Neural crest cell (in vitro differentiated cells): ENCODE data around the gene SKIDA1. TPM values are rescaled to one million over a fixed set of nuclear protein-coding genes. Genes with fewer than 3 reads are reported as not detected.

Source experiments
- DNase-seq: peaks from one replicate; pipeline ENCODE4 v3.0.0; 2021; ENCODE audit warnings: low read depth, mixed read lengths, low spot score
- H3K27ac Mint-ChIP-seq: one replicate; pipeline ENCODE4 v1.8.0; 2021; ENCODE audit warnings: mild to moderate bottlenecking, mixed read lengths; ENCODE audit not compliant: unreplicated experiment
- H3K27me3 Mint-ChIP-seq: 2 replicates; pipeline ENCODE4 v1.8.0; 2021; ENCODE audit warnings: low read depth, mild to moderate bottlenecking, mixed read lengths
- H3K36me3 Mint-ChIP-seq: 2 replicates; pipeline ENCODE4 v1.8.0; 2021; ENCODE audit warnings: low read depth, mild to moderate bottlenecking, mixed read lengths
- H3K4me1 Mint-ChIP-seq: 2 replicates; pipeline ENCODE4 v1.8.0; 2021; ENCODE audit warnings: mixed read lengths
- H3K4me3 Mint-ChIP-seq: one replicate; pipeline ENCODE4 v1.8.0; 2021; ENCODE audit warnings: mild to moderate bottlenecking, mixed read lengths
- H3K9me3 Mint-ChIP-seq: 2 replicates; pipeline ENCODE4 v1.8.0; 2021; ENCODE audit warnings: mixed read lengths
- total RNA-seq: library from RNA; stranded (reverse); gene quantifications from 2 replicates; pipeline ENCODE4 v1.2.1, GENCODE V29; 2021
- TF ChIP-seq, protein P1 (sequence below): fragments of 200-600 bp; sonication (generic); conservative IDR thresholded peaks from 2 replicates; pipeline ENCODE4 v1.5.0; 2021; ENCODE audit warnings: antibody characterized with exemption, mild to moderate bottlenecking

Gene SKIDA1
- total RNA-seq, 1 donor from 2014 or later: 53.0 TPM

DNA sequence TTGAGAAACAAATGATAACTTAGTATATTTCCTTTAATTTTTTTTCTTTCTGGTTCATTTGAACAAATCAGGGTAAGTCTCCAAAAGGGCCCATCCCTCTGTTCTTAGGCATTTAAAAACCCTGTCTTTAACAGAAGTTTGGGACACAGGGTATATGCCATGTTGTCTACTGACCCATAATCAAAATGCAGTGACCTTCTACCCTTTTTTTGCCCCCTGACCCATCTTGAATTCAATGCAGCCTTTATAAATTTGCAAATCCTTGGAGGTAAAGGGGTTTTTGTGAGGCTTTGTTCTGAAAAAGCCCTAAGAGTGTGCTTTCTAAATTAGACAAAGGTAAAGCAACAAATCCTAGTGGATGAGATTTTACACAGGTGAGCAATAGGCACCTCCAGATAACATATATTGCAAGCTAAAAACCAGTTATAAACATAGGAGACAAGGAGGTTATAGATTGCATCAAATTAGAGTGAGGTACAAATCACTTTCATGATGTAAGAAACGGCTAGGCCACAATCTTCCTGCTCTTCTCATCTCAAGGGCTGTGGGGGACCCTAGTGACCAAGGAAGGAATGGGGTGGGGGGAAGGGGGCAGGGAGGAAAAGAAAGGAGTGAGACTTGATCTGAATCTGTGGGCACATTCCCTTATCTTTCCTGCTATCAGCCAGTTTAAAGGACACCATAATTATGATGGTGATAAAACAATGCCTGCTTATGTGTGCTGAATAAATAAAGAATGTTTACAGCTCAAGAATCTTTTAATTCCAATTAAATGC lies 2.7 kb downstream of the SKIDA1 start:
- peak overlapping the region; percentile 95 for H3K27ac Mint-ChIP-seq
- peak overlapping the region; percentile 91 for H3K4me3 Mint-ChIP-seq
- peaks cover 18% of the 10 kb centered on the region for H3K27me3 Mint-ChIP-seq
- peaks cover 2% of the 10 kb centered on the region for H3K36me3 Mint-ChIP-seq
- DNase-seq: no peak
- H3K9me3 Mint-ChIP-seq: no peaks in the 10 kb centered on the region
- peaks cover 79% of the 10 kb centered on the region for H3K4me1 Mint-ChIP-seq
- TF ChIP-seq, protein P1, sequence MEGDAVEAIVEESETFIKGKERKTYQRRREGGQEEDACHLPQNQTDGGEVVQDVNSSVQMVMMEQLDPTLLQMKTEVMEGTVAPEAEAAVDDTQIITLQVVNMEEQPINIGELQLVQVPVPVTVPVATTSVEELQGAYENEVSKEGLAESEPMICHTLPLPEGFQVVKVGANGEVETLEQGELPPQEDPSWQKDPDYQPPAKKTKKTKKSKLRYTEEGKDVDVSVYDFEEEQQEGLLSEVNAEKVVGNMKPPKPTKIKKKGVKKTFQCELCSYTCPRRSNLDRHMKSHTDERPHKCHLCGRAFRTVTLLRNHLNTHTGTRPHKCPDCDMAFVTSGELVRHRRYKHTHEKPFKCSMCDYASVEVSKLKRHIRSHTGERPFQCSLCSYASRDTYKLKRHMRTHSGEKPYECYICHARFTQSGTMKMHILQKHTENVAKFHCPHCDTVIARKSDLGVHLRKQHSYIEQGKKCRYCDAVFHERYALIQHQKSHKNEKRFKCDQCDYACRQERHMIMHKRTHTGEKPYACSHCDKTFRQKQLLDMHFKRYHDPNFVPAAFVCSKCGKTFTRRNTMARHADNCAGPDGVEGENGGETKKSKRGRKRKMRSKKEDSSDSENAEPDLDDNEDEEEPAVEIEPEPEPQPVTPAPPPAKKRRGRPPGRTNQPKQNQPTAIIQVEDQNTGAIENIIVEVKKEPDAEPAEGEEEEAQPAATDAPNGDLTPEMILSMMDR: no peak

DNA sequence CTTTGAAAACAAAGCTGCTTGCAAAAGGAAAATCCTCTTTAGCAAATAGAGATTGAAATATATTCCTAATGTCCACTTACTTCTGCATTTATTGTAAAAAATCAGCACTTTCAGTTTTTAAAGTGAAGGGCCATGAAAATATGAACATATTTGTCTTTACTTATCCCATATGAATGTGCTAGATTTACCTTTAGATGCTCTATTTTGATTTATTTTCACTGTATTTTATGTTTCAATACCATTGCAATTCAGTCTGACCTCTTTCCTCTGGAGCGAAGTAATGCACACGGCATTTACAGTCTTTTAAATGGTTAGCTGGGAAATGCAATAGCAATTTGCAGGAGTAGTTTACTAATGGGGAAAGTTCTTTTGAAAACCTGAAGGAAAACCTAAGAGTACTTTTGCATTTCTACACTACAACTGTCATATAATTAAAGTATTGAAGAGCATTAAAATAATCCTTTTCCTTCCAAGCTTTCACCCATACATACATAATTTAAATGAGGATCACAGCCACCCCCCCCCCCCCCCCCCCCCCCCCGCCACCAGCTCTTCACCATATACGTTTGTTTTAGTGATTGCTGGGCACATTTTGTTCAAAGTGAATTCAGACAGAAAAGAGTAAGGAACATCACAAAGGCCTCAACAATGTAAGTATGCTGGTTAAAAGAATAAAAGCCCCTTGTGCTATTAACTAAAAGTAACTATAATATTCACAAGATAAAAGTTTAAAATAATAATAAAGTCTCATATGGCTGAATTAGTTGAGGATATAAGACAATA lies 3.5 kb downstream of the SKIDA1 start:
- H3K27me3 Mint-ChIP-seq: peaks cover 21% of the 10 kb centered on the region
- peaks cover 78% of the 10 kb centered on the region for H3K4me1 Mint-ChIP-seq
- H3K9me3 Mint-ChIP-seq: no peaks in the 10 kb centered on the region
- TF ChIP-seq, protein P1: no peak
- peak overlapping the region; percentile 95 for H3K4me3 Mint-ChIP-seq
- H3K27ac Mint-ChIP-seq: peak overlapping the region; percentile 51
- H3K36me3 Mint-ChIP-seq: peaks cover 5% of the 10 kb centered on the region
- no peak for DNase-seq

DNA sequence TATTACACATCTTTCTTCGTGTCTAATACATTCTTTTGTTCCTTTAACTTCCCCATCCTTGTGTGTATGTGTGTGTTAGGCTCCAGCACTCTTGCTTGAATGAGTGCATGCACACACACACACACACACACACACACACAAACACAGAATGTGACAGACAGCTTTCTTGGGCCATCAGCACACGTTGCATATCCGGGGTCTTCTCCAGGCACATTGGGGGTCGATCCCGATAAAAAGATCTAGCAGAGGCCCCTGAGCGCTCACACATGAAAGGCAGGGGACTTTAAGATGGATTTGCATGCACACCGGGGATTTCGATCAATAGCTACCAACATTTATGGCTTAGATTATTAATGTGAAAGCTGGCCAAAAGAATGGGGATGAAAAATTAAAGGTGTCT lies 4.5 kb downstream of the SKIDA1 start:
- DNase-seq: no peak
- TF ChIP-seq, protein P1: no peak
- Mint-ChIP-seq H3K27me3 (peaks cover 22% of the 10 kb centered on the region), H3K27ac (peak overlapping the region; percentile 45), H3K4me3 (peak overlapping the region; percentile 95), H3K36me3 (peaks cover 7% of the 10 kb centered on the region), H3K9me3 (no peaks in the 10 kb centered on the region), H3K4me1 (peaks cover 79% of the 10 kb centered on the region)

DNA sequence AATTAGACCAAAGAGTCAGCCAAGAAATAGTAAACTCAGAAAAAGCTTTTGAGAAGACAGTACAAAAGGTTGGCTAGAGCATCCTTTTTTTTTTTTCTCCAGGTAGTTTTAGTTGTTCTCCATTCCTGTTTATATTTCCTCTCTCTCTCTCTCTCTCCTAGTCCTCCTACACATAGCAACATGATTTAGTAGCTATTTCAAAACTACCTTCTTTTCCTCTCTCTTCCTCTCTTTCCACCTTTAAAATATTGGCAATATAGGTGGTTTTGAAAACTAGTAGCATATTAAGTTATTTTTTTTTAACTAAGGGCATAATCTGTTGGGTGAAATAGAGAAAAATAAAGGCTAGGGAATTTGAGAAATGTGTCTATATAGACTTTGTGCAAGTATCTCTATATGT lies 5.0 kb downstream of the SKIDA1 start:
- peaks cover 11% of the 10 kb centered on the region for H3K36me3 Mint-ChIP-seq
- H3K27ac Mint-ChIP-seq: peak overlapping the region; percentile 73
- peaks cover 82% of the 10 kb centered on the region for H3K4me1 Mint-ChIP-seq
- peak overlapping the region; percentile 95 for H3K4me3 Mint-ChIP-seq
- H3K9me3 Mint-ChIP-seq: no peaks in the 10 kb centered on the region
- TF ChIP-seq, protein P1: no peak
- no peak for DNase-seq
- peaks cover 21% of the 10 kb centered on the region for H3K27me3 Mint-ChIP-seq

DNA sequence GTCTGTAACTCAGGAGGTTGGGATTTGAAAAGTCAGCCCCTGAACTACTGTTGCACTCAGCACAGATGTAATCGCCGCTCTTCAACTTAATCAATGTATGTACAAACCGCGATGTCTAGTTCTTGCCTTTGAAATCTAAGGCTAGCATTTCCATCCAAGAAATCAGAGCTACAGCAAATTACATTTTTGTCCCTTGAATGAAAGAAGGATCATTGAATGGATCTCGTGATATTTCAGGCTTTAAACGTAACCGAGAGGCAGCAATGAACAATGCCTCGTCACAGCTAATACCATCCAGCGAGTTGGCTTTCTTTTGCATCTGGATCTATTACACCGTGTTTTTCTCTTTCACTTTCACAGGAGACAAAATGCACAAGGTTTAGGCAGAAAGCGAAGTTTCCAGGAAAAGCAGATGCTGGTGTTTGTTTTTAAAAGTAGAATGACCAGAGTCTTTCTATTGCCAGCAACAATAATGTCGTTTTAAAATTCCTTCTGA lies 5.5 kb downstream of the SKIDA1 start:
- Mint-ChIP-seq H3K9me3 (no peaks in the 10 kb centered on the region), H3K4me3 (peak overlapping the region; percentile 95), H3K4me1 (peaks cover 82% of the 10 kb centered on the region), H3K27me3 (peaks cover 16% of the 10 kb centered on the region), H3K27ac (peak overlapping the region; percentile 95), H3K36me3 (peaks cover 12% of the 10 kb centered on the region)
- no peak for DNase-seq
- TF ChIP-seq, protein P1: no peak
